Measurements from ENCODE around the gene RPS25. TPM values are rescaled to one million over a fixed set of nuclear protein-coding genes. Genes with fewer than 3 reads are reported as not detected.
A peak's percentile ranks its signal among the peaks of the same experiment; 100 is the strongest.

The RPS25 gene
- total and polyA plus RNA-seq, 10 donors, result 945 to 5,214 (median 1,205) TPM

DNA sequence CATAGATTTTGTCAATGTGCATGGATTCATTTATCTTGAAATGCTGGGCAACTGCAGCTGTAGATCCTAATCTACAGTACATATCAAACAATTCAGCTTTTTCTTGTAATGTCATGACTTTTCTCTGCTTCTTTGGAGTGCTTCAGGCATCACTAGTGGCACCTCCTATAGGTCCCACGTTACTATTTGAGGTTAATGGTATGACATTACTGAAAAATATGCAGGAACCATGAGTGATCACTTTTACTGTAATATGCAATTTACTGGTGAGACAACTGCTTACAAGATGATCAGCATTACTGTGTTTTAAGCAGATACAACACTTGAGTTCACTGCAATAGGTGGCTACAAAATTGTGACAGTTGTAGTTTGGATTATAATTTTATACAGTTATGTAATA lies 17.2 kb downstream of the RPS25 start:
- peaks cover 0 to 70% (median 41%) of the 10 kb centered on the region in 6 donors for H3K36me3 ChIP-seq

DNA sequence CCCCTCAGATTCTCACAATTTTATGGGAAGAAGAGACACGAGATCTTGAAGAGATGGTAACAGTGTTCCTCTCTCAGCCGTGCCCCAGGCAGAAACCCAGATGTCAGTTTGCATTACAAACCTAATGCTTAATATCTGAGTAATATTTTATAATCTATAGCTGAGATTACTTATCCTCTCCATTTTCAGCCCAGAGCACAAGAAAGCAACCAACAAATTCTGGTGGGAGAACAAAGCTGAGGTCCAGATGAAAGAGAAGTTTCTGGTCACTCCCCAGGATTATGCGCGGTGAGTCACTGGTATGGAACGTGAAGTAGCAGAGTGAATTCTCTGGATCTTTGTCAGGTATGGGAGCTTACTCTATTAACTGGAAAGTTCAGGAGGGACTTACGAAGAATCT lies 19.3 kb downstream of the RPS25 start:
- Histone ChIP-seq H3K9me3 (no peaks in the 10 kb centered on the region), H3K4me1 (peaks cover 17 to 53% (median 35%) of the 10 kb centered on the region in 6 donors), H3K4me3 (peak overlapping the region; percentile 62 to 87 (median 81)), H3K27ac (peak overlapping the region in 5 of 8 donors; percentile 80 to 90 (median 89)), H3K36me3 (peaks cover 0 to 49% (median 32%) of the 10 kb centered on the region in 6 donors), H3K27me3 (replicated peaks in 1 of 7) (no peaks in the 10 kb centered on the region)
- WGBS, 5 donors, result 59 to 73% (median 68%) methylated on average over 6 of the region's 6 CpGs
- no peak for DNase-seq
- intact Hi-C loops (cut with DNase I; ENCODE audit: low total_unique reads), result no loop called here
- TF ChIP-seq POLR2A (IDR thresholded peaks at IDR 0.05) (no peak), POLR2AphosphoS5 (IDR thresholded peaks at IDR 0.05) (no peak)
- TF ChIP-seq, protein P1, sequence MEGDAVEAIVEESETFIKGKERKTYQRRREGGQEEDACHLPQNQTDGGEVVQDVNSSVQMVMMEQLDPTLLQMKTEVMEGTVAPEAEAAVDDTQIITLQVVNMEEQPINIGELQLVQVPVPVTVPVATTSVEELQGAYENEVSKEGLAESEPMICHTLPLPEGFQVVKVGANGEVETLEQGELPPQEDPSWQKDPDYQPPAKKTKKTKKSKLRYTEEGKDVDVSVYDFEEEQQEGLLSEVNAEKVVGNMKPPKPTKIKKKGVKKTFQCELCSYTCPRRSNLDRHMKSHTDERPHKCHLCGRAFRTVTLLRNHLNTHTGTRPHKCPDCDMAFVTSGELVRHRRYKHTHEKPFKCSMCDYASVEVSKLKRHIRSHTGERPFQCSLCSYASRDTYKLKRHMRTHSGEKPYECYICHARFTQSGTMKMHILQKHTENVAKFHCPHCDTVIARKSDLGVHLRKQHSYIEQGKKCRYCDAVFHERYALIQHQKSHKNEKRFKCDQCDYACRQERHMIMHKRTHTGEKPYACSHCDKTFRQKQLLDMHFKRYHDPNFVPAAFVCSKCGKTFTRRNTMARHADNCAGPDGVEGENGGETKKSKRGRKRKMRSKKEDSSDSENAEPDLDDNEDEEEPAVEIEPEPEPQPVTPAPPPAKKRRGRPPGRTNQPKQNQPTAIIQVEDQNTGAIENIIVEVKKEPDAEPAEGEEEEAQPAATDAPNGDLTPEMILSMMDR (IDR thresholded peaks at IDR 0.05 in 8 of 11, conservative IDR thresholded peaks at IDR 0.05 in 3 of 11), result no peak

More for the DNA sequence above, 17.2 kb downstream of the RPS25 start:
- Histone ChIP-seq H3K4me1 (peaks cover 17 to 53% (median 35%) of the 10 kb centered on the region in 6 donors), H3K27ac (no peak overlapping the region), H3K27me3 (replicated peaks in 1 of 7) (no peaks in the 10 kb centered on the region), H3K9me3 (no peaks in the 10 kb centered on the region), H3K4me3 (no peak overlapping the region)
- WGBS, 5 donors, result 54 to 76% (median 69%) methylated on average over 1 of the region's 1 CpG
- no peak for DNase-seq
- TF ChIP-seq, protein P1 (IDR thresholded peaks at IDR 0.05 in 8 of 11, conservative IDR thresholded peaks at IDR 0.05 in 3 of 11), result no peak
- TF ChIP-seq POLR2AphosphoS5 (IDR thresholded peaks at IDR 0.05) (no peak), POLR2A (IDR thresholded peaks at IDR 0.05) (no peak)
- intact Hi-C loops (cut with DNase I; ENCODE audit: low total_unique reads), result no loop called here

DNA sequence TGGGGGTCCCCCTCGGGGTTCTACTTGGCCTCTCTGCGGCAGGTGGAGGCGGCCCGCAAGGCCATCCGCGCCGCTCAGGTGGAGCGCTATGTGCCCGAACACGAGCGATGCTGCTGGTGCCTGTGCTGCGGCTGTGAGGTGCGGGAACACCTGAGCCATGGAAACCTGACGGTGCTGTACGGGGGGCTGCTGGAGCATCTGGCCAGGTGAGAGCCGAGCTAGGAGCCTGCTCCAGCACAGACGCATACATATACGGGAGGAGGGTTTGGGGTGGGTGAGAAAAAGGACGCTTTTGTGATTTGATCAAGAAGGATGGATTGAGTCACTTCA lies 19.8 kb downstream of the RPS25 start:
- Histone ChIP-seq H3K27ac (peak overlapping the region; percentile 67 to 90 (median 86)), H3K27me3 (replicated peaks in 1 of 7) (no peaks in the 10 kb centered on the region), H3K4me1 (peaks cover 17 to 53% (median 35%) of the 10 kb centered on the region in 6 donors), H3K9me3 (no peaks in the 10 kb centered on the region), H3K36me3 (peaks cover 0 to 44% (median 27%) of the 10 kb centered on the region in 6 donors), H3K4me3 (peak overlapping the region; percentile 62 to 87 (median 81))
- TF ChIP-seq POLR2AphosphoS5 (IDR thresholded peaks at IDR 0.05), result no peak
- TF ChIP-seq, protein P1 (IDR thresholded peaks at IDR 0.05 in 8 of 11, conservative IDR thresholded peaks at IDR 0.05 in 3 of 11), result no peak
- TF ChIP-seq POLR2A (IDR thresholded peaks at IDR 0.05), result no peak
- DNase-seq, result no peak
- intact Hi-C loops (cut with DNase I; ENCODE audit: low total_unique reads), result no loop called here
- 3 to 6% (median 4%) methylated on average over 15 to 19 of the region's 19 CpGs for WGBS, 5 donors

DNA sequence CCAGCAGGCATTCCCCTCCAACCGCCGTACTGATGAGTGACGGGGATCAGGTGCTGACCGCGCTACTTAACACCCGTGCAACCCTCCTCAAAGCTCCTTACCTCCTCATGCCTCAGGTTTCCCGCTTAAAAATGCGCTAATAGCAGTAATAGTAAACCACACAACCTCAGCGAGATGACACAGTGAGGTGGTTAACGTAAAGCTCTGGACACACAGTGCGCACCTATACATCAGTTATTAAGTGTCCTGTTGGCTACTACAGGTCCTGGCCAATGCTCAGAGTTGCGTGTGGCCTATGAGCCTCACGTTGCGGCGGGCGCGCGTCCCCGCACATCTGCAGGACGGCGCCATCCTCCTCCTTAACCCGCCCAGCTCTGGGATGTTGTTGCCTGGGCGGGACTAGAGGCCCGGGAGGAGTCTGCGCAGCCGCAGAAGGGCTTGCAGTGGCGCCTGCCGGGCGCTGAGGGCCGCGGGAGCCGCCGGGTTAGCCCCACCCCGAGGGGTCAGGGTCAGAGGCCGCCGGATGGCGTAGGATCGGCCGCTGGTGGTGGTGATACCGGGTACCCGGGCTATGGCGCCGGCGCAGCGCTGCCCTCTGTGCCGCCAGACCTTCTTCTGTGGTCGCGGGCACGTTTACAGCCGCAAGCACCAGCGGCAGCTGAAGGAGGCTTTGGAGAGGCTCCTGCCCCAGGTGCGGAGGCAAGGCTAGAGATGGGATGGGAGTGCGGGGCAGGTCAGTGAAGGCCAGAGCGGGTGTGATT lies 20.3 kb downstream of the RPS25 start, which contains the start of gene CENATAC:
Gene CENATAC (plus strand): TSS at position 512 of the 761 bp plus-strand sequence. CDS start 60 bp downstream, at position 572.
- no peaks in the 10 kb centered on the region for H3K9me3 ChIP-seq
- peaks cover 0 to 39% (median 22%) of the 10 kb centered on the region in 6 donors for H3K36me3 ChIP-seq
- WGBS, 5 donors, result 0 to 1% (median 1%) methylated on average over 32 to 54 of the region's 54 CpGs
- intact Hi-C loops (cut with DNase I; ENCODE audit: low total_unique reads), result no loop called here
- H3K4me1 ChIP-seq, result peaks cover 17 to 53% (median 35%) of the 10 kb centered on the region in 6 donors
- peak in 1 of 3 donors; percentile 36 for TF ChIP-seq POLR2A (IDR thresholded peaks at IDR 0.05)
- TF ChIP-seq POLR2AphosphoS5 (IDR thresholded peaks at IDR 0.05), result peak; percentile 92 to 96 (median 95)
- TF ChIP-seq, protein P1 (IDR thresholded peaks at IDR 0.05 in 8 of 11, conservative IDR thresholded peaks at IDR 0.05 in 3 of 11), result peak in 9 of 11 experiments; percentile 1 to 70 (median 44)
- H3K27me3 ChIP-seq (replicated peaks in 1 of 7), result no peaks in the 10 kb centered on the region
- peak within 1 kb of the TSS; percentile 67 to 90 (median 86) for H3K27ac ChIP-seq
- H3K4me3 ChIP-seq, result peak within 1 kb of the TSS; percentile 62 to 87 (median 81)
- DNase-seq, result peak; percentile 99
